Activated naive CD8-positive, alpha-beta T cell (primary cell): ENCODE measurements around the gene CYTH4.

ENCODE experiments used
- H3K27ac Mint-ChIP-seq: one replicate; pipeline ENCODE4 v1.8.0; 2021; ENCODE audit warnings: mixed read lengths
- H3K27me3 Mint-ChIP-seq: one replicate; pipeline ENCODE4 v1.8.0; 2021; ENCODE audit warnings: mixed read lengths
- H3K36me3 Mint-ChIP-seq: one replicate; pipeline ENCODE4 v1.8.0; 2021; ENCODE audit warnings: mixed read lengths
- H3K4me1 Mint-ChIP-seq: one replicate; pipeline ENCODE4 v1.8.0; 2021; ENCODE audit warnings: low read depth, mixed read lengths
- H3K4me3 Mint-ChIP-seq: one replicate; pipeline ENCODE4 v1.8.0; 2021; ENCODE audit warnings: mild to moderate bottlenecking, mixed read lengths
- H3K9me3 Mint-ChIP-seq: one replicate; pipeline ENCODE4 v1.8.0; 2021; ENCODE audit warnings: low read depth, mixed read lengths

The CYTH4 gene

DNA sequence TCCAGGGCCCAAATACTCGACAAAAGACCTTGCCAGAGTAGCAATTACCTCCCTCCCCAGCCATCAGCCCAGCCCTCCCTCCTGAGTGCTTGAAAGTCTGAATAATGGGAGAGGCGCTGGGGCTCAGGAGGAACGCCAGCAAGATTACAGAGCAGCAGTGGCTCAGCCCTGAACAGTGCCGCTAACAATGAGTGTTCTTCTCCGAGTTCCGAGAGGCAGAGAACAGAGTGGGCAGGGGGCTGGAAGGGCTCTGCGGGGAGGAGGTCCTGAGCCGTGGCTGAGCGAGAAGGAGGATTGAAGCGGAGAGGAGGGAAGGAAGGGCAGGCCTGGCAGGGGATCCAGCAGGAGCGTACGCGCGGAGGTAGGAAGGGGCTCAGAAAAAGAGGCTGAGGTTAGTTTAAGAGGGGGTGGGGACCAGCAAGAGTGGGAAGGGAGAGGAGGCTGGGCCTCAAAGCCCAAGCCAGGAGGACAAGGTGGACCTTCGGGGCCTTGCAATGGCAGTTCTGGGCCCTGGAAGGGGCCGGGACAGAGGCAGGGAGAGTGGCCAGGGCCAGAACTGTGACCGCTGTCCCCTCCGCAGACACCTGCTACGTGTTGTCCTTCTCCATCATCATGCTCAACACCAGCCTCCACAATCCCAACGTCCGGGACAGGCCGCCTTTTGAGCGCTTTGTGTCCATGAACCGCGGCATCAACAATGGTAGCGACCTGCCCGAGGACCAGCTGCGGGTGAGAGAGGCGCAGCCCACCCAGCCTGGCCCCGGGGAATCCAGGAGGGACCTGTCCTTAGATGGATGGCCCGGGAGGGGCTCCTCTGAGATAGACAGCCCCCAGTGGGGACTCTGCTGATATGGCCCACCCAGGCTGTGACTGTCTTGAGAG is 20.6 kb downstream of the CYTH4 start:
- Mint-ChIP-seq H3K4me3 (no peak overlapping the region), H3K27ac (peak overlapping the region; percentile 96), H3K27me3 (no peaks in the 10 kb centered on the region)

DNA sequence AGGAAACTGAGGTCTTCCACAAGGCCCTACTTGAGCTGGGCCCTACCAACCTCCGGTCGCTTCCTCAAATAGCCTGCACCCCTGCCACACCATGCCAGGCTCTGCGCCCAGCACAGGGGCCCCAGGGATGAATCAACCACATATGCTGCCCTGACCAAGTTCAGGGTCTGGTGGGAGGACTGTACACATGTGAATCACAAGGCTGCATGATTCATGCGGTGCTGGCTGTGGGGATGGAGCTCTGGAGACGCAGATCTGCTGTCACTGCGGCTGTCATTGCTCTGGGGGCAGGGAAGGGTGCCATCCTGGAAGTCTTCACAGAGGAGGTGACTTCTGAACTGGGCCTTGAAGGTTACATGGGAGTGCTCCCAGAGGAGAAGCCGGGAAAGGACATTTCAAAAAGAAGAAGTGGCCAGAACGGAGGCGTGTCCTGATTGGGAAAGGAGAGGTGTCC is 21.5 kb downstream of the CYTH4 start:
- peak overlapping the region; percentile 96 for H3K27ac Mint-ChIP-seq
- H3K9me3 Mint-ChIP-seq: no peaks in the 10 kb centered on the region
- H3K27me3 Mint-ChIP-seq: no peaks in the 10 kb centered on the region
- H3K36me3 Mint-ChIP-seq: peaks cover 6% of the 10 kb centered on the region
- H3K4me1 Mint-ChIP-seq: peaks cover 82% of the 10 kb centered on the region
- peak overlapping the region; percentile 81 for H3K4me3 Mint-ChIP-seq

More for the DNA sequence above, 20.6 kb downstream of the CYTH4 start:
- Mint-ChIP-seq H3K9me3 (no peaks in the 10 kb centered on the region), H3K36me3 (peaks cover 8% of the 10 kb centered on the region), H3K4me1 (peaks cover 81% of the 10 kb centered on the region)

DNA sequence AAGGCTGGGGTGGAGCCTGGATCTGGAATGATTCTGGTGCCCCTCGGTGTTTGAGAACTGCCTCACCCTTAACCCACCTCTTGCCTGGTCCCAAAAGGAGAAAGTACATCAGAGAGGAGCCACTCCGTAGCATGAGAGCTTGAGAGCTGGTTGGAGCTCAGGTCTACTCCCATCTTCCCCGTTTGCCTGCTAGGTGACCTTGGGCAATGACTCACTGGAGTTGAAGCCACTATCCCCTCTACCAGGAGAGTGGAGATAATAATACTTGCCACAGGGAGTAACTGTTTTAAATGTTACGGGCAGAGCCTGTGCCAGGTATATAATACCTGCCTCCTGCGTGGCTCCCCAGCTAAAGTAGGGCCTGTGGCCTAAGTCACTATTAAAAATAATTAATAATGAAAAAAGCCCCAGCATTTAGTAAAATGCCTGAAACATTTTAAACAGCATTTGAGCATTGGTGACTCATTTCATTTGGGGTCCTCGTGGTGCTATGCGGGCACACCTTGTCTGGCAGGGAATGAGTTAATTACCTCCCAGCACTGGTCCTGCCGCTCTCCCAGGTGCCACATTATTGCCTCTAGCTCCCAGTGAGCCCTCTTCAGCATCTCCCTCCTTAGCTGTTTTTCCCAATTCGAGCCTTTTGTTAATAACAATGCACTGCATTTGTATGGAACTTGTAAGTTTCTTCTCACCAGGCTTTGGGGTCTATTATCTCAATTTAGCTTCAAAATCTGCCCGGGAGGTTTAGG is 22.5 kb downstream of the CYTH4 start:
- H3K9me3 Mint-ChIP-seq: no peaks in the 10 kb centered on the region
- H3K4me1 Mint-ChIP-seq: peaks cover 92% of the 10 kb centered on the region
- no peaks in the 10 kb centered on the region for H3K27me3 Mint-ChIP-seq
- peaks cover 6% of the 10 kb centered on the region for H3K36me3 Mint-ChIP-seq
- H3K4me3 Mint-ChIP-seq: peak overlapping the region; percentile 13
- peak overlapping the region; percentile 70 for H3K27ac Mint-ChIP-seq

DNA sequence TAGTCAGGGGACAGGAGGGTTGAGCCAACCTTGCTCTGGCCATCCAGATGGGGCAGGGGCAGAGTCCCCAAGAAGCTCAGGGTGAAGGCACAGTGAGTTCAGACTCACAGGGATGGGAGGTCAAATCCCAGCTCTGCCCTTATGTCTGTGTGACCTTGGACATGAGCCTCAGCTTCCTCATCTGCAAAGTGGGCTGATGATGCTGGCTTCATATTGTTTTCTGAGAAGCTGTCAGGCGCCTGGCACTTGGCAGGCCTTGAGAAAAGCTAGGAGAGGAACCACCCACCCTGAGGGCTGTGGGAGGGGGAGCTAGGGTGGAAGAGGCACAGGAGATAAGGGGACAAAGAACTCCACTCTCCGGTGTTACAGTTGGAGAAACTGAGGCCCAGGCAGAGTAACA is 23.6 kb downstream of the CYTH4 start:
- Mint-ChIP-seq H3K4me1 (peaks cover 92% of the 10 kb centered on the region), H3K27ac (peak overlapping the region; percentile 64), H3K27me3 (no peaks in the 10 kb centered on the region), H3K4me3 (no peak overlapping the region), H3K9me3 (no peaks in the 10 kb centered on the region), H3K36me3 (peaks cover 6% of the 10 kb centered on the region)

DNA sequence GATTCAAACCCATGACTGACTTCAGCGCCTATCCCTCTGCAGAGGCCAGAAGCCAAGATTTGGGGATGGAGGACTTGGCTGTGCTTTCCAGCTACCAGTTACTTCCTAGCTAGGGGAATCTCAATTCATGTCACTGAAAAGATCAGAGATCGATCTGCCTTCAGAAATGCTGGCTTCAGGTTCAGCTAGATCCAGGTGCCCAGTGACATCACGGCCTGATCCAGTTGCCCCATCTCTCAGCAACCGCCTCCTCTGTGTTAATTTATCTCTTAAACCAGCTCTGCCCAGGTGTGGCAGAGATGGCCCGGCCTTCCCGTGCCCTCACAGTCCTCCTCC is 24.2 kb downstream of the CYTH4 start:
- Mint-ChIP-seq H3K9me3 (no peaks in the 10 kb centered on the region), H3K4me1 (peaks cover 90% of the 10 kb centered on the region), H3K27me3 (no peaks in the 10 kb centered on the region), H3K4me3 (peak overlapping the region; percentile 79), H3K36me3 (peaks cover 6% of the 10 kb centered on the region), H3K27ac (peak overlapping the region; percentile 95)

DNA sequence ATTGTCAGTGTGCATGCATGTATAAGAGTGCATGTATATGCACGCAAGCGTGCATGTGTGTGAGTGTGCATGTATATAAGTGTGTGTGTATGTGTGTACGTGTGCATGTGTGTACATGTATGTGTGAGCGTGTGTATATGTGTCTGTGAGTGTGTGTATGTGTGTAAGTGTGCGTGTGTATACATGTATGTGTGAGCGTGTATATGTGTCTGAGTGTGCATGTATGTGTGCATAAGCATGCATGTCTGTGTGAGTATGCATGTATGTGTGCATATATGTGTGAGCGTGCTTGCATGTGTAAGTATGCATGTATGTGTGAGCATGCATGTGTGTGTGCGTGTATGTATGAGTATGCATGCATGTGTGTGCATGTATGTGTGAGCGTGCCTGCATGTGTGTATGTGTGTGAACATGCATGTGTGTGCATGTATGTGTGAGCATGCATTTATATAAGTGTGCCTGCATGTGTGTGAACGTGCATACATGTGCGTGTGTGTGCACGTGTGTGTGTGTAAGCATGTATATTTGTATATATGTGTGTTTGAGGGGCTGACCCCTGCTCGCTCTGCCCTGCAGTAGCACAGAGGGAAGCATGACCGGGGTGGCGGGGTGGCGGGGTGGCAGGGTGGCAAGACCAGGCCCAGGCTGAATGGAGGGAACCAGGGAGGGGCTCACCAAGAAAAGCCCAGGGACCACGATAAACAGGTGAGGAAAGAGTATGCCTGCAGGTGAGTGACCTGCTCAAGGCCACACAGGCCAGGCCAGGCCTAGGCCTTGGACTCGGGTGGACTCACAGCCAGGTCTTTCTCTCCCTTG is 26.3 kb downstream of the CYTH4 start:
- peak overlapping the region; percentile 95 for H3K27ac Mint-ChIP-seq
- no peaks in the 10 kb centered on the region for H3K27me3 Mint-ChIP-seq
- no peaks in the 10 kb centered on the region for H3K9me3 Mint-ChIP-seq
- peaks cover 4% of the 10 kb centered on the region for H3K36me3 Mint-ChIP-seq
- peaks cover 86% of the 10 kb centered on the region for H3K4me1 Mint-ChIP-seq
- H3K4me3 Mint-ChIP-seq: peak overlapping the region; percentile 79

DNA sequence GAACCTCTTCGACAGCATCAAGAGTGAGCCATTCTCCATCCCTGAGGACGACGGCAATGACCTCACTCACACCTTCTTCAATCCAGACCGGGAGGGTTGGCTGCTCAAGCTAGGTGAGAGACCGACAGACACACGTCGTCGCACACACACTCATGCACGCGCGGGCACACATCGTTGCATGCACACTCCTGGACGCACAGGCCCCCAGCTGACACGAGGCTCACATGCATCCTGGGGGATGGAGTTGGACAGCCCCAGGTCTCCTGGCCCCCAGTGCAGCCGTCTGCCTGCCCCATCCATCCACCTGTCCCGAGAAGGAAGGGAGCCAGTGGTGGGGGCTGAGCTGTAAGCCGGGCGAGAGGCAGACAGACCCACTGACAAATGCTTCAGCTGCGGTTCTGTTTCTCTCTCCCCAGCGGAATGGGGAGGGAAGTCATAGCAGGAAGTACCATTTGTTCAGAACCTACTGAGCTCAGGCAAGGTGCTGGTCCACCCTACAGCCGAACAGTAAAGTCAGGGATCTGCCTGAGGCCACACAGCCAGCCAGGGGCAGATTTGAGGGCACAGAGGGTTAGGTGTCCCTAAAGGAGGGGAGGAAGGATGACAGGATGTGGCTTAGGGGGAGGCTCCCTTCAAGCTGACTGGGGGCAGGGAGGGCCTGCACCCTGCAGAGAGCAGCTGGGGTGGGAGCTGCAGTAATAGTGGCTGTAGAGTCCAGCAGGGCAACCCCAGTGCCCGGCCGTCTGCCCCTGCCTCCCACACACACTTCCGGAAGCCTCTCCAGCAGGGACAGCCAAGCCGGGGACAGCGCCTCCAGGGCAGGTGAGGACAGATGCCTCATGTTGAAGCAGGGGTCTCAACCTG is 27.1 kb downstream of the CYTH4 start:
- no peaks in the 10 kb centered on the region for H3K36me3 Mint-ChIP-seq
- H3K4me3 Mint-ChIP-seq: peak overlapping the region; percentile 58
- peak overlapping the region; percentile 54 for H3K27ac Mint-ChIP-seq
- H3K27me3 Mint-ChIP-seq: no peaks in the 10 kb centered on the region
- peaks cover 85% of the 10 kb centered on the region for H3K4me1 Mint-ChIP-seq
- H3K9me3 Mint-ChIP-seq: no peaks in the 10 kb centered on the region

DNA sequence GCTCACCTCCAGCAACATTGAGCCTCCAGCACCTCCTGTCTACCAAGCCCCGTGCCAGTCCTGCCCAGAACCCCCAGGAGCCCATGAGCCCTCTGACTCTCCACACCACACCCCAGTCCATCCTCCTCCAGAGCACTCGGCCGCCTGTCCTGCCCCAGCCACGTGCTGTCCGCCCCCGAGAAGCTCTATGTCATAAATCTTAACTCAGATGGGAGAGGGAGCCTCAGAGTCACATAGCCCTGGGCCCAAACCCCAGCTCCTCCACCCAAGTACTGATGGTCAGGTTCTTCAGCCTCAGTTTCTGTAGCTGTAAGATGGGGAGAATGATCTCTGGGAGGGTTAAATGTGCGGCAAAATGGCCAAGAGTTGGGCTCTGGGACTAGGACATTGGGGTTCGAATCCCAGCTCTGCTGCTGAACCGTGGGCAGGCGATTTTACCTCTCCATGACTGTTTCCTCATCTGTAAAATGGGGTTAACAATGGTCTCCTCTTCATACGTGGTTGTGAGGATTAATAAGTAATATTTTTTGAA is 27.8 kb downstream of the CYTH4 start:
- peaks cover 86% of the 10 kb centered on the region for H3K4me1 Mint-ChIP-seq
- H3K27me3 Mint-ChIP-seq: no peaks in the 10 kb centered on the region
- H3K36me3 Mint-ChIP-seq: no peaks in the 10 kb centered on the region
- peak overlapping the region; percentile 58 for H3K4me3 Mint-ChIP-seq
- peak overlapping the region; percentile 54 for H3K27ac Mint-ChIP-seq
- no peaks in the 10 kb centered on the region for H3K9me3 Mint-ChIP-seq

DNA sequence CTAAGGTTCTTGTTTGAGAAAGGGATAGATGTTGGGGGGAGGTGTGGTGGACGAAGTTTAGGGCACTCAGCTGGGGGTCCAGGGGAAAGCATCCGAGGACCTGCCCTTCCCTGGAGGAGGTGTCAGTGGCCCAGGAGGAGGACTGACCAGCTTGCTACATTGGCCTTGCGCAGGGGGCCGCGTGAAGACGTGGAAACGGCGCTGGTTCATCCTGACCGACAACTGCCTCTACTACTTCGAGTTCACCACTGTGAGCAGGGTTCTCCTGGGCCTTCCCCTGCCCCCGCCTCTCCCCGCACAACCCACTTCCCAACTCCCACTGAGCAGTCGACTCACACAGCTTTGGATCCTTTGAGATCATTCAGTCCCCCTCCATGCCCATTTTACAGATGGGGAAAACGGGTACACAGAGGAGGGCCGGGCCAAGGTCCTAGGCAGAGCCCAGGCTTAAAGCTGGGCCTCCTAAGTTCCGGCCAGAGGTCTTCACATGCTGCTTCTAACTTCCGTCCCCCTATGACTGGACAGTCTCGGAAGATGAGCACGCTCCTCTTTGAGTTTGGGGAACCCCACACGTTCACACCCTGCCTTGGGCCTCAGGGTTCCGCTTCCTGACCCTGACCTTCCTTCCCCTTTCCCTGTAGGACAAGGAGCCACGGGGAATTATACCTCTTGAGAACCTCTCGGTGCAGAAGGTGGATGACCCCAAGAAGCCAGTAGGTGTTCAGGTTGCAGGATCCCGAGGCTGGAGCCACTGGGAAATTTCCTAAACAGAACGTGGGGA is 28.7 kb downstream of the CYTH4 start:
- Mint-ChIP-seq H3K9me3 (no peaks in the 10 kb centered on the region), H3K36me3 (no peaks in the 10 kb centered on the region), H3K27me3 (no peaks in the 10 kb centered on the region), H3K4me3 (no peak overlapping the region), H3K4me1 (peaks cover 81% of the 10 kb centered on the region), H3K27ac (peak overlapping the region; percentile 54)

DNA sequence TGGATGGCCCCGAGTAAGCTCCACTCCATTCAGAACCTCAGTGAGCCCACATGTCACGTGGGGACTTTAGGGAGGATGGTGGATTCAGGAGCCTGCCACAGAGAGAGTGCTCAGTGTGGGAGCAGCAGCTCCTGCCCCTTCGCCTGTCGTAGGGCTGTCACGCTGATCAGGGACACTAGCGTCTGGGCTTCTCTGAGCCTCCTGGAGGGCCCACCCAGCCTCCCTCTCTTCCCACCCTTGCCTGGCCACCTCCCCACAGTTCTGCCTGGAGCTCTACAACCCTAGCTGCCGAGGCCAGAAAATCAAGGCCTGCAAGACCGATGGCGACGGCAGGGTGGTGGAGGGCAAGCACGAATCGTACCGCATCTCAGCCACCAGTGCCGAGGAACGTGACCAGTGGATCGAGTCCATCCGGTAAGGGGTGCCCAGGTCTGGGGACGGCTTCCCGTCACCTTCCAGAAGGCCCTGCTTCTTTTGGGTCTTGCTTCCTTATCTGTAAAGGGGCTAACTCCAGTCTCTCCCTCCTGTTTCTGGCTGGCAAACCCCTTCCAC is 29.5 kb downstream of the CYTH4 start:
- H3K27me3 Mint-ChIP-seq: no peaks in the 10 kb centered on the region
- peaks cover 79% of the 10 kb centered on the region for H3K4me1 Mint-ChIP-seq
- H3K9me3 Mint-ChIP-seq: no peaks in the 10 kb centered on the region
- H3K27ac Mint-ChIP-seq: peak overlapping the region; percentile 41
- H3K4me3 Mint-ChIP-seq: no peak overlapping the region
- H3K36me3 Mint-ChIP-seq: no peaks in the 10 kb centered on the region

DNA sequence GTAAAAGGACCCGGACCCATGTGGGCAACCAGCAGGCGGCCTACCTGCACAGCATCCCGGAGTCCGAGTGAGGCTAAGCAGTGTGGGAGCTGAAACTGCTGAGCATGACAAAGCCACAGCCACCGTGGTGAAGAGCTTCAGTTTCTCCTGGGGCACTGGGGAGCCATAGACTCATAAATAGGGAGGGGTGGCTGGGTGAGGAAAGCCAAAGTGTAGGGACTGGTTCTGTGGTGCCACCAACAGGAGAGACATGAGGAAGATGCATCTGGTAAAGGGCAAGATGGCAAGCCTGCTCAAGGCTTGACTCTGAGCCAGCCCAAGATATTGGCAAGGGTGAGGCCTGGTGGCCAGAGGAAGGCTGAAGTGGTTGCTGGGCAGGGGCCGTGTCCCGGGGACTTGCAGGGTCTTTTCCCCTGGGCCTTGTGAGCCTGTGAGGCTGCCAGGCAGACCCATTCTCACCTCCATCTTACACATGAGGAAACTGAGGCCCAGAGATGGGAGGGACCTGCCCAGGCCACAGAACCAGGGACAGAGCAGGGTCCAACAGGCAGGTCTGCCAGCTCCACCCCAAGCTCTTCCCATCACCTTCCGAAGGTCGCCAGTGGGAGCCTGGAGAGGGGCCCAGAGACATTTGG is 30.4 kb downstream of the CYTH4 start:
- Mint-ChIP-seq H3K27me3 (no peaks in the 10 kb centered on the region), H3K36me3 (no peaks in the 10 kb centered on the region), H3K27ac (peak overlapping the region; percentile 41), H3K9me3 (no peaks in the 10 kb centered on the region), H3K4me1 (peaks cover 76% of the 10 kb centered on the region), H3K4me3 (no peak overlapping the region)

DNA sequence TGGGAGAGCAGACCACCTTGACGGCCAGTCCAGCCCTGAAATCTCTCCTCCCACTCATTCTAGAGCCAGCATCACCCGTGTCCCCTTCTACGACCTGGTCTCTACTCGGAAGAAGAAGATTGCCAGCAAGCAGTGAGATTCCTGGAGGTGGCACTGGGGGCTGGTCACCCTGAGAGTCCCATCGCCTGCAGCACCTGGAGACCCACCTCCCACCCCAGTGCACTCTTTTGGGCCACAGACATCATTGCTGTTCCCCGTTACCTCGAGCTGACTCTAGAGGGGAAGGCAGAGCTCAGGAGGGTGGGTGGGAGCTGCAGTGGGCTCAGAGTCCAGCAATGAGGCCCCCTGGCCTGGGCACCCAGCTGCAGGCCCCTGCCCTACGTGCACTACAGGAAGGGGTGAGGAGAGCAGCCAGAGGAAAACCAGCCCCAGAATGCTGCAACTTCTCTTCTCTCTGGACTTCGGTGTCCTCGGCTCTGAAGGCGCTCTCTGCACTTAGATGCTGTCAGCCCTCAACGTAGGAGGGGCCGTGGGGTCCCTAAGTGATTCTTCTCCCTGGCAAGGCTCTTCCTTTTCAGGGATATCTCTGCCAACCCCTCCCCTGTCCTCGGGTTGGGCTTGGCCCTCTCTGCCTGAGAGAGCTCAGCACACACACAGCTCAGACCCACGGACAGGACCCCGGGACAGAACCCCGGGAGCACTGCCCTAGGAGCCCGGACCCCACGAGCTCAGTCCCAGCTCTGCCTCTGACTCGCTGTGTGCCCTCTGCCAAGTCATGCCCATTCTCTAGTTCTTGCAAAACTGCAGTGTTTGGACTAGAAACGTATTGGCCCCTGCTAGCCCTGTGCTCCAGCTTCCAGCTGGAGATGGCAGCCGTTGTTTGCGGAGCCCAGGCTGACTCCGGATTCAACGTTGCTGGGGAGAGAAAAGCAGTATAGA is 31.3 kb downstream of the CYTH4 start:
- H3K27me3 Mint-ChIP-seq: no peaks in the 10 kb centered on the region
- H3K27ac Mint-ChIP-seq: peak overlapping the region; percentile 54
- H3K4me1 Mint-ChIP-seq: peaks cover 66% of the 10 kb centered on the region
- H3K9me3 Mint-ChIP-seq: no peaks in the 10 kb centered on the region
- peak overlapping the region; percentile 23 for H3K4me3 Mint-ChIP-seq
- no peaks in the 10 kb centered on the region for H3K36me3 Mint-ChIP-seq
